ENCODE data around the gene ARHGAP36. TPM values are rescaled to one million over a fixed set of nuclear protein-coding genes. Genes with fewer than 3 reads are reported as not detected.
A peak's percentile ranks its signal among the peaks of the same experiment; 100 is the strongest.

The ARHGAP36 gene
- total RNA-seq, 1 donor from 2014 or later, result not detected

DNA sequence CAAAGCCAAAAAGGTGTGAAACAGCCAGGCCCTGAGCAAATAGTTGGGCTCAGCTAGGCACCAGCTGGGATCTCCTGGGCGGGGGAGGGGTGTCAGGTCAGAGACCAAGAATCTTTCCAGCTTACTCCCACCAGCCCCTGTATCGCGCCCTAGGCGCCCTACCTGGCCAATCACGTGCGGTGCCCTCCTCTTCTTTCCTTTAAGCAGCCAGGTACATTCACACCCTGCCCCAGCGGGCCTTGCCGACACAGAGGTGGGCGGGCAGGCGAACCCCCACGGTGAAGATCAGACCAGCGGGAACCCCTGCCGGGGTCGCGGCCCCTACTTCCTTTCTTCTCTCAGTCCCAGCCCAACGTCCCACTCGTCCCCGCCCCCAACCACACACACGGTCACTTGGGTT lies 9.1 kb downstream of the ARHGAP36 start:
- Histone ChIP-seq H3K27ac (ENCODE audit: low read depth, low read length) (no peak overlapping the region), H3K27me3 (ENCODE audit: insufficient read depth, low read length) (peaks cover 4% of the 10 kb centered on the region)
- H3K27ac Mint-ChIP-seq (ENCODE audit: unreplicated experiment), result no peak overlapping the region

GRCh38 chrX:131067846-131068745 lies 9.9 kb downstream of the ARHGAP36 start:
- TF ChIP-seq CTCF (IDR thresholded peaks at IDR 0.05; ENCODE audit: insufficient read depth, low read depth, low read length) (no peak), EZH2 (IDR thresholded peaks at IDR 0.05; ENCODE audit: insufficient read depth, low read length) (no peak)
- no peaks in the 10 kb centered on the region for H3K79me2 ChIP-seq (ENCODE audit: insufficient read depth, low read length)
- no peaks in the 10 kb centered on the region for H3K36me3 Mint-ChIP-seq (ENCODE audit: low read depth, unreplicated experiment)
- no peak overlapping the region for H3K9ac ChIP-seq (ENCODE audit: low read length)
- FAIRE-seq (no peak), DNase-seq (ENCODE audit: low read depth) (no peak)
- H3K4me3 ChIP-seq (ENCODE audit: insufficient read depth, low read depth, low read length), result no peak overlapping the region
- H4K20me1 ChIP-seq (ENCODE audit: insufficient read depth, low read length), result no peaks in the 10 kb centered on the region
- no peak overlapping the region for H2AFZ ChIP-seq (ENCODE audit: low read depth, low read length)
- H3K9me3 ChIP-seq (ENCODE audit: insufficient read depth, low read depth, low read length), result no peaks in the 10 kb centered on the region
- H3K27ac ChIP-seq (ENCODE audit: low read depth, low read length), result no peak overlapping the region
- H3K4me3 Mint-ChIP-seq (ENCODE audit: unreplicated experiment), result no peak overlapping the region
- no peaks in the 10 kb centered on the region for H3K4me1 Mint-ChIP-seq (ENCODE audit: low read depth, unreplicated experiment)
- H3K4me2 ChIP-seq (ENCODE audit: low read length), result peak overlapping the region; percentile 19
- peaks cover 60% of the 10 kb centered on the region for H3K27me3 Mint-ChIP-seq (ENCODE audit: low read depth, unreplicated experiment)
- H3K27me3 ChIP-seq (ENCODE audit: insufficient read depth, low read length), result peaks cover 6% of the 10 kb centered on the region
- H3K4me1 ChIP-seq (ENCODE audit: insufficient read depth, low read length), result no peaks in the 10 kb centered on the region
- H3K27ac Mint-ChIP-seq (ENCODE audit: unreplicated experiment), result no peak overlapping the region
- no peaks in the 10 kb centered on the region for H3K36me3 ChIP-seq (ENCODE audit: insufficient read depth, low read length)
- H3K9me3 Mint-ChIP-seq (ENCODE audit: unreplicated experiment), result no peaks in the 10 kb centered on the region

More for the DNA sequence above, 9.1 kb downstream of the ARHGAP36 start:
- no peak overlapping the region for H3K4me3 Mint-ChIP-seq (ENCODE audit: unreplicated experiment)
- H3K36me3 Mint-ChIP-seq (ENCODE audit: low read depth, unreplicated experiment), result no peaks in the 10 kb centered on the region
- Histone ChIP-seq H3K36me3 (ENCODE audit: insufficient read depth, low read length) (no peaks in the 10 kb centered on the region), H3K4me1 (ENCODE audit: insufficient read depth, low read length) (no peaks in the 10 kb centered on the region), H3K9ac (ENCODE audit: low read length) (no peak overlapping the region), H3K9me3 (ENCODE audit: insufficient read depth, low read depth, low read length) (no peaks in the 10 kb centered on the region), H2AFZ (ENCODE audit: low read depth, low read length) (no peak overlapping the region), H3K4me3 (ENCODE audit: insufficient read depth, low read depth, low read length) (no peak overlapping the region), H3K4me2 (ENCODE audit: low read length) (no peak overlapping the region), H3K79me2 (ENCODE audit: insufficient read depth, low read length) (no peaks in the 10 kb centered on the region), H4K20me1 (ENCODE audit: insufficient read depth, low read length) (no peaks in the 10 kb centered on the region)
- no peak for TF ChIP-seq EZH2 (IDR thresholded peaks at IDR 0.05; ENCODE audit: insufficient read depth, low read length)
- TF ChIP-seq CTCF (IDR thresholded peaks at IDR 0.05; ENCODE audit: insufficient read depth, low read depth, low read length), result no peak
- H3K9me3 Mint-ChIP-seq (ENCODE audit: unreplicated experiment), result no peaks in the 10 kb centered on the region
- no peaks in the 10 kb centered on the region for H3K4me1 Mint-ChIP-seq (ENCODE audit: low read depth, unreplicated experiment)
- FAIRE-seq, result no peak
- H3K27me3 Mint-ChIP-seq (ENCODE audit: low read depth, unreplicated experiment), result peaks cover 51% of the 10 kb centered on the region
- no peak for DNase-seq (ENCODE audit: low read depth)

Measured in astrocyte (in vitro differentiated cells and primary cell).